Chondrocyte (in vitro differentiated cells): Measurements from ENCODE around the gene PUSL1. TPM values are rescaled to one million over a fixed set of nuclear protein-coding genes. Genes with fewer than 3 reads are reported as not detected.

Source experiments
- DNase-seq: peaks from one replicate; pipeline ENCODE4 v3.0.0; 2021; ENCODE audit warnings: mixed read lengths, low spot score
- H3K27ac Mint-ChIP-seq: one replicate; pipeline ENCODE4 v1.8.0; 2021; ENCODE audit warnings: mild to moderate bottlenecking, moderate library complexity, mixed read lengths; ENCODE audit not compliant: unreplicated experiment
- H3K27me3 Mint-ChIP-seq: 2 replicates; pipeline ENCODE4 v1.8.0; 2021; ENCODE audit warnings: low read depth, mixed read lengths
- H3K36me3 Mint-ChIP-seq: 2 replicates; pipeline ENCODE4 v1.8.0; 2021; ENCODE audit warnings: low read depth, mixed read lengths
- H3K4me1 Mint-ChIP-seq: 2 replicates; pipeline ENCODE4 v1.8.0; 2021; ENCODE audit warnings: low read depth, mild to moderate bottlenecking, mixed read lengths
- H3K4me3 Mint-ChIP-seq: one replicate; pipeline ENCODE4 v1.8.0; 2021; ENCODE audit warnings: mild to moderate bottlenecking, moderate library complexity, mixed read lengths; ENCODE audit not compliant: unreplicated experiment
- H3K9me3 Mint-ChIP-seq: 2 replicates; pipeline ENCODE4 v1.8.0; 2021; ENCODE audit warnings: low read depth, mixed read lengths
- CTCF ChIP-seq: fragments of 200-600 bp; sonication (generic); IDR thresholded peaks from 2 replicates; pipeline ENCODE4 v1.5.0; 2021; ENCODE audit warnings: antibody characterized with exemption, mild to moderate bottlenecking, moderate library complexity
- total RNA-seq: library from RNA; stranded (reverse); gene quantifications from 3 replicates; pipeline ENCODE4 v1.2.1, GENCODE V29; 2021

The PUSL1 gene
- total RNA-seq, 1 donor from 2014 or later, result 21.6 TPM

- no peak overlapping the region for H3K4me3 Mint-ChIP-seq
- H3K9me3 Mint-ChIP-seq, result no peaks in the 10 kb centered on the region
- H3K27me3 Mint-ChIP-seq, result no peaks in the 10 kb centered on the region
- no peaks in the 10 kb centered on the region for H3K4me1 Mint-ChIP-seq
- DNase-seq, result no peak
- no peaks in the 10 kb centered on the region for H3K36me3 Mint-ChIP-seq
- H3K27ac Mint-ChIP-seq, result no peak overlapping the region
- TF ChIP-seq CTCF, result no peak
Observed at GRCh38 chr1:1280782-1281481, 27.5 kb upstream of the PUSL1 start.

GRCh38 chr1:1281533-1282321 lies 26.7 kb upstream of the PUSL1 start:
- Mint-ChIP-seq H3K9me3 (no peaks in the 10 kb centered on the region), H3K27ac (no peak overlapping the region), H3K36me3 (no peaks in the 10 kb centered on the region), H3K4me3 (no peak overlapping the region), H3K27me3 (no peaks in the 10 kb centered on the region), H3K4me1 (no peaks in the 10 kb centered on the region)
- DNase-seq, result no peak
- TF ChIP-seq CTCF, result no peak

- Mint-ChIP-seq H3K27ac (no peak overlapping the region), H3K4me3 (no peak overlapping the region), H3K27me3 (no peaks in the 10 kb centered on the region)
Observed at GRCh38 chr1:1282998-1283397, 25.4 kb upstream of the PUSL1 start.

GRCh38 chr1:1283821-1284220 lies 24.6 kb upstream of the PUSL1 start:
- Mint-ChIP-seq H3K27me3 (no peaks in the 10 kb centered on the region), H3K36me3 (no peaks in the 10 kb centered on the region)

More at GRCh38 chr1:1282998-1283397, 25.4 kb upstream of the PUSL1 start:
- no peak for TF ChIP-seq CTCF
- H3K9me3 Mint-ChIP-seq, result no peaks in the 10 kb centered on the region
- H3K4me1 Mint-ChIP-seq, result no peaks in the 10 kb centered on the region
- no peaks in the 10 kb centered on the region for H3K36me3 Mint-ChIP-seq
- DNase-seq, result no peak

More at GRCh38 chr1:1283821-1284220, 24.6 kb upstream of the PUSL1 start:
- no peak for TF ChIP-seq CTCF
- Mint-ChIP-seq H3K27ac (no peak overlapping the region), H3K4me3 (no peak overlapping the region), H3K4me1 (no peaks in the 10 kb centered on the region), H3K9me3 (no peaks in the 10 kb centered on the region)
- no peak for DNase-seq
